ENCODE measurements around the gene CYP21A2. TPM values are rescaled to one million over a fixed set of nuclear protein-coding genes. Genes with fewer than 3 reads are reported as not detected.
"Not testable (repeated sequence)": the region's sequence is repeated elsewhere in the genome, so short reads cannot be mapped to it uniquely, and the experiment has no call there.

Gene CYP21A2
- polyA plus RNA-seq, 1 donor (not counting 4 experiments of a cell fraction or from before 2014, with no cell fraction given) = 0.04 TPM

- dilution Hi-C loops (cut with MboI; ENCODE audit: extremely low pct_ligation_motif_present, low sequenced_read_pairs); H3K9me1 ChIP-seq (ENCODE audit: control insufficient read depth, extremely low read depth, insufficient read depth, low read length); H3K36me3 ChIP-seq (ENCODE audit: control insufficient read depth in 2 of 2, extremely low read depth in 1 of 2, insufficient read depth in 2 of 2, low read length in 2 of 2); H2AFZ ChIP-seq (ENCODE audit: control insufficient read depth, low read length); H3K4me1 ChIP-seq (ENCODE audit: control insufficient read depth, extremely low read depth, insufficient read depth, low read length); H3K4me3 ChIP-seq (ENCODE audit: control insufficient read depth in 2 of 3, extremely low read depth in 1 of 3, insufficient read depth in 2 of 3, low read depth in 1 of 3, low read length in 3 of 3); H4K20me1 ChIP-seq (ENCODE audit: control insufficient read depth, extremely low read depth, insufficient read depth, low read length); H3K4me2 ChIP-seq (ENCODE audit: control insufficient read depth, extremely low read depth, insufficient read depth, low read depth, low read length); H3K27me3 ChIP-seq (ENCODE audit: control insufficient read depth, extremely low read depth, insufficient read depth, low read length); FAIRE-seq; H3K27ac ChIP-seq (ENCODE audit: control insufficient read depth, insufficient read depth, low read length); DNase-seq (ENCODE audit: low read depth, low spot score); H3K79me2 ChIP-seq (ENCODE audit: control insufficient read depth, insufficient read depth, low read length); H3K9me3 ChIP-seq (ENCODE audit: control insufficient read depth, low read depth, low read length); H3K9ac ChIP-seq (ENCODE audit: control insufficient read depth, extremely low read depth, insufficient read depth, low read length): not testable (repeated sequence)
Observed at GRCh38 chr6:32002546-32003268, 35.5 kb upstream of the CYP21A2 start.

DNA sequence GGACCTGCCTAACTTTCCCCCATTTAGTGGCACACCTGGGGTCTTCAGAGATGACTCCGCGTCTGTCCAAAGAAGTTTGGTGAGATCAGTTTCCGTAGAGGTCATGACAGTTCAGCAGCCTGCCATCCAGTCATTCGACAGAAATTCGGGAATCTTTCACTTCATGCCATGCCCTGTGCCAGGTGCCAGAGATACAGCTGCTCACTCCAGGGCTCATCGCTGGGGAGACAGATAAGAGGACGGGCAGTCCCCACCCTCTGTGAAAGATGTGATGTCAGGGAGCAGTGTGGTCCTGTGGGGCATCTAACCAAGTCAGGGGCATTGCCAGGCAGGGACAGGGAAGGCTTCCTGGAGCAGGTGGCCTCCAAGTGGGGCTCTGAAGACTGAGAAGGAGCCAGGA, 34.9 kb upstream of the CYP21A2 start:
- H2AFZ ChIP-seq (ENCODE audit: control insufficient read depth, low read length); H3K9ac ChIP-seq (ENCODE audit: control insufficient read depth, extremely low read depth, insufficient read depth, low read length); H3K79me2 ChIP-seq (ENCODE audit: control insufficient read depth, insufficient read depth, low read length); H3K27ac ChIP-seq (ENCODE audit: control insufficient read depth, insufficient read depth, low read length); H4K20me1 ChIP-seq (ENCODE audit: control insufficient read depth, extremely low read depth, insufficient read depth, low read length); H3K4me1 ChIP-seq (ENCODE audit: control insufficient read depth, extremely low read depth, insufficient read depth, low read length); dilution Hi-C loops (cut with MboI; ENCODE audit: extremely low pct_ligation_motif_present, low sequenced_read_pairs); H3K4me2 ChIP-seq (ENCODE audit: control insufficient read depth, extremely low read depth, insufficient read depth, low read depth, low read length); DNase-seq (ENCODE audit: low read depth, low spot score); H3K4me3 ChIP-seq (ENCODE audit: control insufficient read depth in 2 of 3, extremely low read depth in 1 of 3, insufficient read depth in 2 of 3, low read depth in 1 of 3, low read length in 3 of 3); H3K36me3 ChIP-seq (ENCODE audit: control insufficient read depth in 2 of 2, extremely low read depth in 1 of 2, insufficient read depth in 2 of 2, low read length in 2 of 2); H3K9me1 ChIP-seq (ENCODE audit: control insufficient read depth, extremely low read depth, insufficient read depth, low read length); FAIRE-seq; H3K27me3 ChIP-seq (ENCODE audit: control insufficient read depth, extremely low read depth, insufficient read depth, low read length); H3K9me3 ChIP-seq (ENCODE audit: control insufficient read depth, low read depth, low read length): not testable (repeated sequence)

DNA sequence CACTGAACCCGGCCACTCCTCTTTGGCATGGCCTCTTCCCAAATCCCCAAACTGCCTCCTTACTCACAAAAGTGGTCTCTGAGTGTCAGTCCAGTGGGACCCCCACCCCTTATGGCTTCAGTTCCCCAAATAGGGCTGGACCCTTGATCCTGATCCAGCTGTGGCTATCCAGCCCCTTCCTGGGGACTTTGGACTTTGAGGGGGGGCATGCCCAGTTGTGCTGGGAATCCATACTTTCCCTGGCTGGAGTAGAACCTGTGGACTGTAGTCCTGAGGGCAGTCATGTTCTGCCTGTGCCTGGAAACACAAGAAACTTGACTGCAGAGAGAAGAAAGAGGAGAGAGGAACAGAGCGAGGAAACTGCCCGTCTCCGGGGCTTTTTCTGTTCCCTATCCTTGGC, 33.8 kb upstream of the CYP21A2 start:
- dilution Hi-C loops (cut with MboI; ENCODE audit: extremely low pct_ligation_motif_present, low sequenced_read_pairs) = not testable (repeated sequence)

GRCh38 chr6:32004864-32005537, 33.2 kb upstream of the CYP21A2 start:
- H3K79me2 ChIP-seq (ENCODE audit: control insufficient read depth, insufficient read depth, low read length); H2AFZ ChIP-seq (ENCODE audit: control insufficient read depth, low read length); H3K4me1 ChIP-seq (ENCODE audit: control insufficient read depth, extremely low read depth, insufficient read depth, low read length); H3K36me3 ChIP-seq (ENCODE audit: control insufficient read depth in 2 of 2, extremely low read depth in 1 of 2, insufficient read depth in 2 of 2, low read length in 2 of 2); dilution Hi-C loops (cut with MboI; ENCODE audit: extremely low pct_ligation_motif_present, low sequenced_read_pairs); H4K20me1 ChIP-seq (ENCODE audit: control insufficient read depth, extremely low read depth, insufficient read depth, low read length); H3K9me1 ChIP-seq (ENCODE audit: control insufficient read depth, extremely low read depth, insufficient read depth, low read length); H3K27ac ChIP-seq (ENCODE audit: control insufficient read depth, insufficient read depth, low read length); H3K27me3 ChIP-seq (ENCODE audit: control insufficient read depth, extremely low read depth, insufficient read depth, low read length); H3K4me2 ChIP-seq (ENCODE audit: control insufficient read depth, extremely low read depth, insufficient read depth, low read depth, low read length); H3K4me3 ChIP-seq (ENCODE audit: control insufficient read depth in 2 of 3, extremely low read depth in 1 of 3, insufficient read depth in 2 of 3, low read depth in 1 of 3, low read length in 3 of 3); DNase-seq (ENCODE audit: low read depth, low spot score); H3K9me3 ChIP-seq (ENCODE audit: control insufficient read depth, low read depth, low read length); H3K9ac ChIP-seq (ENCODE audit: control insufficient read depth, extremely low read depth, insufficient read depth, low read length): not testable (repeated sequence)
- FAIRE-seq = peak; percentile 69

More for the DNA sequence above, 33.8 kb upstream of the CYP21A2 start:
- not testable (repeated sequence) for H3K4me2 ChIP-seq (ENCODE audit: control insufficient read depth, extremely low read depth, insufficient read depth, low read depth, low read length); H3K4me1 ChIP-seq (ENCODE audit: control insufficient read depth, extremely low read depth, insufficient read depth, low read length); DNase-seq (ENCODE audit: low read depth, low spot score); H3K4me3 ChIP-seq (ENCODE audit: control insufficient read depth in 2 of 3, extremely low read depth in 1 of 3, insufficient read depth in 2 of 3, low read depth in 1 of 3, low read length in 3 of 3); H4K20me1 ChIP-seq (ENCODE audit: control insufficient read depth, extremely low read depth, insufficient read depth, low read length); H3K27ac ChIP-seq (ENCODE audit: control insufficient read depth, insufficient read depth, low read length); H3K9ac ChIP-seq (ENCODE audit: control insufficient read depth, extremely low read depth, insufficient read depth, low read length); H2AFZ ChIP-seq (ENCODE audit: control insufficient read depth, low read length); FAIRE-seq; H3K79me2 ChIP-seq (ENCODE audit: control insufficient read depth, insufficient read depth, low read length); H3K9me3 ChIP-seq (ENCODE audit: control insufficient read depth, low read depth, low read length); H3K9me1 ChIP-seq (ENCODE audit: control insufficient read depth, extremely low read depth, insufficient read depth, low read length); H3K27me3 ChIP-seq (ENCODE audit: control insufficient read depth, extremely low read depth, insufficient read depth, low read length); H3K36me3 ChIP-seq (ENCODE audit: control insufficient read depth in 2 of 2, extremely low read depth in 1 of 2, insufficient read depth in 2 of 2, low read length in 2 of 2)

- H3K36me3 ChIP-seq (ENCODE audit: control insufficient read depth in 2 of 2, extremely low read depth in 1 of 2, insufficient read depth in 2 of 2, low read length in 2 of 2); H4K20me1 ChIP-seq (ENCODE audit: control insufficient read depth, extremely low read depth, insufficient read depth, low read length); H2AFZ ChIP-seq (ENCODE audit: control insufficient read depth, low read length); H3K27ac ChIP-seq (ENCODE audit: control insufficient read depth, insufficient read depth, low read length); H3K4me3 ChIP-seq (ENCODE audit: control insufficient read depth in 2 of 3, extremely low read depth in 1 of 3, insufficient read depth in 2 of 3, low read depth in 1 of 3, low read length in 3 of 3); H3K79me2 ChIP-seq (ENCODE audit: control insufficient read depth, insufficient read depth, low read length); H3K4me1 ChIP-seq (ENCODE audit: control insufficient read depth, extremely low read depth, insufficient read depth, low read length); H3K9me3 ChIP-seq (ENCODE audit: control insufficient read depth, low read depth, low read length); H3K9me1 ChIP-seq (ENCODE audit: control insufficient read depth, extremely low read depth, insufficient read depth, low read length); H3K9ac ChIP-seq (ENCODE audit: control insufficient read depth, extremely low read depth, insufficient read depth, low read length); dilution Hi-C loops (cut with MboI; ENCODE audit: extremely low pct_ligation_motif_present, low sequenced_read_pairs); H3K4me2 ChIP-seq (ENCODE audit: control insufficient read depth, extremely low read depth, insufficient read depth, low read depth, low read length); FAIRE-seq; H3K27me3 ChIP-seq (ENCODE audit: control insufficient read depth, extremely low read depth, insufficient read depth, low read length); DNase-seq (ENCODE audit: low read depth, low spot score): not testable (repeated sequence)
Observed at GRCh38 chr6:32005538-32005880, 32.7 kb upstream of the CYP21A2 start.
